HepG2 (cell line): Measurements from ENCODE around the gene COL13A1.

Source experiments
- CHD2 ChIP-seq: IDR thresholded peaks from 2 replicates; pipeline ENCODE4 v1.6.1; 2011; ENCODE audit warnings: low read depth, low read length, improper control_type of control experiment
- ELF1 ChIP-seq: sonication (generic); formaldehyde crosslinking; IDR thresholded peaks from 2 replicates; pipeline ENCODE4 v1.4.0; 2020; ENCODE audit warnings: missing genetic modification reagents
- EP300 ChIP-seq, 3 experiments: sonication (generic) in 1 of 3; formaldehyde crosslinking in 1 of 3; IDR thresholded peaks; 2 replicates each; pipeline versions ENCODE4 v1.5.1 to v1.6.1; 2011 to 2020; ENCODE audit warnings: low read depth in 2 of 3, low read length in 2 of 3, borderline replicate concordance in 1 of 3, improper control_type of control experiment in 1 of 3, mild to moderate bottlenecking in 1 of 3, missing genetic modification reagents in 1 of 3, moderate library complexity in 1 of 3
- KDM5A ChIP-seq: fragments of 200-600 bp; sonication (generic); IDR thresholded peaks from 2 replicates; pipeline ENCODE4 v1.7.0; 2018; ENCODE audit warnings: antibody characterized with exemption, mild to moderate bottlenecking, low read length, borderline replicate concordance
- NR2F2 ChIP-seq: IDR thresholded peaks from 2 replicates; pipeline ENCODE4 v1.6.1; 2012; ENCODE audit warnings: low read depth, inconsistent platforms, borderline replicate concordance
- SUZ12 ChIP-seq: fragments of 150-350 bp; IDR thresholded peaks from 2 replicates; pipeline ENCODE4 v1.6.1; 2014; ENCODE audit warnings: low read depth, low read length
- TIGD3 ChIP-seq: sonication (generic); formaldehyde crosslinking; IDR thresholded peaks from 2 replicates; pipeline ENCODE4 v1.5.1; 2020; ENCODE audit warnings: mild to moderate bottlenecking, missing genetic modification reagents, borderline replicate concordance
- ZNF234 ChIP-seq: sonication (generic); formaldehyde crosslinking; conservative IDR thresholded peaks from 2 replicates; pipeline ENCODE4 v1.5.1; 2020; ENCODE audit warnings: mild to moderate bottlenecking, missing genetic modification reagents
- ZNF510 ChIP-seq: sonication (generic); formaldehyde crosslinking; IDR thresholded peaks from 2 replicates; pipeline ENCODE4 v1.4.0; 2020; ENCODE audit warnings: low read depth, mild to moderate bottlenecking, missing genetic modification reagents
- ZNF550 ChIP-seq: sonication (generic); formaldehyde crosslinking; IDR thresholded peaks from 2 replicates; pipeline ENCODE4 v1.4.0; 2020; ENCODE audit warnings: mild to moderate bottlenecking, missing genetic modification reagents, borderline replicate concordance
- ZSCAN12 ChIP-seq: sonication (generic); formaldehyde crosslinking; IDR thresholded peaks from 2 replicates; pipeline ENCODE4 v1.9.0; 2021; ENCODE audit warnings: mild to moderate bottlenecking, missing genetic modification reagents

- TF ChIP-seq ZNF510 (CRISPR knock-in tag) (no peak), NR2F2 (no peak), KDM5A (no peak), ZNF234 (no peak), TIGD3 (CRISPR knock-in tag) (no peak), ZSCAN12 (CRISPR knock-in tag) (no peak), SUZ12 (no peak), EP300 (IDR thresholded peaks at IDR 0.05; ENCODE audit: low read depth in 2 of 2, low read length in 2 of 2) (no peak), EP300 (CRISPR knock-in tag; IDR thresholded peaks at IDR 0.05; ENCODE audit: borderline replicate concordance) (no peak), ELF1 (CRISPR knock-in tag) (no peak), CHD2 (no peak), ZNF550 (no peak)
Observed at GRCh38 chr10:69939481-69939880, 137.8 kb downstream of the COL13A1 start.
